HG02870 (cell line): ENCODE data around the gene MEI4.
"Not testable (repeated sequence)": the region's sequence is repeated elsewhere in the genome, so short reads cannot be mapped to it uniquely, and the experiment has no call there.

Experiments used
- ATAC-seq: cut with Tn5 transposase; IDR thresholded peaks from one replicate; pipeline ENCODE4 v1.9.1; 2021; ENCODE audit warnings: mild to moderate bottlenecking, moderate library complexity; ENCODE audit not compliant: unreplicated experiment

MEI4 gene

GRCh38 chr6:77813090-77813489 is 160.3 kb downstream of the MEI4 start:
- no peak for ATAC-seq

- no peak for ATAC-seq
Observed at GRCh38 chr6:77814119-77814518, 161.3 kb downstream of the MEI4 start.

- no peak for ATAC-seq
Observed at GRCh38 chr6:77815531-77815930, 162.7 kb downstream of the MEI4 start.

GRCh38 chr6:77816766-77817270 is 164.0 kb downstream of the MEI4 start:
- ATAC-seq: no peak

GRCh38 chr6:77822265-77822664 is 169.4 kb downstream of the MEI4 start:
- no peak for ATAC-seq

GRCh38 chr6:77825204-77825603 is 172.4 kb downstream of the MEI4 start:
- no peak for ATAC-seq

- no peak for ATAC-seq
Observed at GRCh38 chr6:77829736-77830135, 176.9 kb downstream of the MEI4 start.

- ATAC-seq: not testable (repeated sequence)
Observed at GRCh38 chr6:77833749-77834148, 180.9 kb downstream of the MEI4 start.

GRCh38 chr6:77834591-77834996 is 181.8 kb downstream of the MEI4 start:
- ATAC-seq: no peak

- ATAC-seq: no peak
Observed at GRCh38 chr6:77837034-77837784, 184.4 kb downstream of the MEI4 start.

- no peak for ATAC-seq
Observed at GRCh38 chr6:77839292-77839691, 186.5 kb downstream of the MEI4 start.

GRCh38 chr6:77844822-77845221 is 192.0 kb downstream of the MEI4 start:
- ATAC-seq: no peak

GRCh38 chr6:77853401-77853800 is 200.6 kb downstream of the MEI4 start:
- no peak for ATAC-seq

GRCh38 chr6:77856391-77856790 is 203.6 kb downstream of the MEI4 start:
- ATAC-seq: no peak

- no peak for ATAC-seq
Observed at GRCh38 chr6:77857421-77857820, 204.6 kb downstream of the MEI4 start.

- ATAC-seq: no peak
Observed at GRCh38 chr6:77876300-77876699, 223.5 kb downstream of the MEI4 start.

- no peak for ATAC-seq
Observed at GRCh38 chr6:77879527-77879926, 226.7 kb downstream of the MEI4 start.

- no peak for ATAC-seq
Observed at GRCh38 chr6:77880501-77880900, 227.7 kb downstream of the MEI4 start.

- ATAC-seq: no peak
Observed at GRCh38 chr6:77883851-77884250, 231.0 kb downstream of the MEI4 start.

GRCh38 chr6:77893391-77893790 is 240.6 kb downstream of the MEI4 start:
- no peak for ATAC-seq

GRCh38 chr6:77906070-77906469 is 253.2 kb downstream of the MEI4 start:
- no peak for ATAC-seq

GRCh38 chr6:77910826-77911225 is 258.0 kb downstream of the MEI4 start:
- ATAC-seq: no peak

- ATAC-seq: no peak
Observed at GRCh38 chr6:77926198-77926751, 273.4 kb downstream of the MEI4 start.
